DMS53 treated with DMSO at 0.1 percent for 48 hours (cell line): Measurements from ENCODE around the gene TRDMT1.
"Not testable (repeated sequence)": the region's sequence is repeated elsewhere in the genome, so short reads cannot be mapped to it uniquely, and the experiment has no call there.

ENCODE experiments used
- DNase-seq: peaks from one replicate; lab custom pipeline; 2025; ENCODE audit not compliant: unreplicated experiment; lab: John Stamatoyannopoulos, UW

TRDMT1 gene

DNA sequence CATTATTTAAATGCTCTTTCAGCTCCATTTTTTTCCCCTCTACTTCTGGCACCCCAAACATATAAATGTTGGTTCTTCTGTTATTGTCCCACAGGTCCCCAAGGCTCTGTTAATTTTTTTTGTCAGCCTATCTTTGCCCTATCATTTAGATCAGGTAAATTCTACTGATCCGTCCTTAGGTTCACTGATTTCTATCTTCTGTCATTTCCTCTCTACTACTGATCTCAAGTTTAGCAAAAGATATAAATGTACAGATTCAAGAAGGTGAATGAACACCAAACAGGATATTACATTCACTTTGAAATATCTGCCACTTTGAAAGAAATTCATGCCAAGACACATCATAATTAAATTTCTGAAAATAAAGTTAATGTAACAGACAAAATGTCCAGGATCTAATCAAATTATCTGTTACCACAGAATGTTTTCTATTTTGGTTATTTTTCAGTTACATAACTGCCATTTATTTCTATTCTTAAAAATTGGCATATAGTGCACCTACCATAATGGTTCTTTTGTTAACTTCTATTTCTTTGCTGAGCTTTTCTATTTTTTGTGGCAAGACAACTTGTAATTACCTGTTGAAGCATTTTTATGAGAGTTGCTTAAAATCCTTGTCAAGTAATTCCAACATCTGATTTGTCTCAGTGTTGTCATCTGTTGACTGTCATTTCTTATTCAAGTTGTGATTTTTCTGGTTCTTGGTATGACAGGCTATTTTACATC lies 59.8 kb downstream of the TRDMT1 start:
- DNase-seq: no peak

DNA sequence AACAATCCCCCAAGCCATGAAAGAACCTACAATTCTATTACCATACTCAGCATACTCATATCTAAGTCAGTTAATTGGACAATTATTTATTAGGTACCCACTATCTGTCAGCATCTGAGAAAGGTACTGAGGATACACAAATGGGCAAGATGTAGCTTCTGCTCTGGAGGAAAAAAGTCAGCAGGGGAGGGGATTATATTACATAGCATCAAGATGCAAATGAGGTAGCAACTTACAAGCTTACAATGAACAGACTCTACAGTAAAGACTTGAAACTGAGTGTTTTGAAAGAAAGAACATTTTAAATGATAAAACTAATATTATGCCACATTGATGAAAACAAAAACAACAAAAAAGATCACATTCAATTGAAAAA lies 61.1 kb downstream of the TRDMT1 start:
- DNase-seq: no peak

DNA sequence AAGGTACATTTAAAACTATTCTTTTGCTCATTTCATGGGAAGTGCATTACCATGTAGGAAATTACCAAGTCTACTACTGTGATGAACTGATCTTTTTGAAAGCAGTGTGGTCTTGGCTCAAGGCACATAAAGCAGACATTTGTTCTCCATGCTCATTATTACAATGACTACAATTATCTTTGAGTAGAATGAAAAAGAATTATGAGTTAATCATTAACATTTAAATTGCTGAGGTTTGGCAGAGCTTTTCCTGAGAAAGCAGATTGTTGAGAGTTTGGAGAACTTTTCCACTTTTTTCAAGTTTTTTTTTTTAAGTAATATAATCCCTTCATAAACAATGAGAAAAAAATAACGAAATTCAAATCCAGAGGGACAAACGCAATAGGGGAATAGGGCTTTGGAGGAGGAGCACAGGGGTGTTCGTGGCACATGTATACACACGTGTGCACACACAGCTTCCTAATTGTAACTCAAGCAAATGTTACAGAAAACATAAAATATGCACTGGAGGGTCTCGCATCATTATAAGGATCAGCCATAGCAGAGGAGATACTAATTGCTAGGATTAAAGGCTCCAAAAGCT lies 62.9 kb downstream of the TRDMT1 start:
- DNase-seq: no peak

DNA sequence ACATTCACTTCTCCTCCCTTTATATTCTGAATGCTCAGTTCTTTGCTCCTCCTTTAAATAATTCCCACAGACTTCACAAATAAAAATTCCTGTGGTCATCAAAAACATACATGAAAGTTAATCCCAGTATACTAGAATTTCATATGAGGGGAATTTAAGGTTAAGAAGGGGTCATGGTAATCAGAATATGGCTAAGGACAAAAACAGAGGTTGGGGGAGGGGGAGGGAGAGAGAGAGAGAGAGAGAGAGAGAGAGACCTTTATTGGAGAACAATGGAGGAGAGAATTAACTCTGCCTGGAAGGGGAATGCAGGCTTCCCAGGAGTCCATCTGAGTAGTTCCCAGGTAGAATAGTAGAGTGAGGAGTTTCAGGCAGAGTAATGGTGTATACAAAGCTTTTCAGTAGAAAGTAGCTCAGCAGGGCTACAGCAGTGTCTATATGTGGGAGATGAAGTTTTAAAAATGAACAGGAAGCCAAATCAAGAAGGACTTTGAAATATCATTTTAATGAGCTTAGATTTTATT lies 66.7 kb downstream of the TRDMT1 start:
- DNase-seq: no peak

DNA sequence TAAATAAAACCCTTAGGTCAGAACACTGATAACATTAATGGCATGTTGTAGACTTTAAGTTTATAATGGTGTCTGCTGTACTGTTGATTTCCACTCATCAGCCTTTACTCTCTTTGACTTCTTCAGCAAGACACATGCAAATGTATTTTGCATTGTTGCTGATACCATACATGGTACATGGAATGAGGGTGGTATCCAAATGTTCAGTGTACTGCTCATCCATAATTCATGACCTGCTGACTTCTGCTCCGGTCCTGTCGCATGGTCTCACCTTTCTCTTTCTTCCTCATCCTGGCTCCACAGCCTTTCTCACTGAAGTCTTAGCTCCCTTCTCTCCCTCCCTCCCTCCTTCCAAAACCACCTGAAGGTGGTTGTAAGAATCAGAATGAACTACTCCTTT lies 67.2 kb downstream of the TRDMT1 start:
- no peak for DNase-seq

DNA sequence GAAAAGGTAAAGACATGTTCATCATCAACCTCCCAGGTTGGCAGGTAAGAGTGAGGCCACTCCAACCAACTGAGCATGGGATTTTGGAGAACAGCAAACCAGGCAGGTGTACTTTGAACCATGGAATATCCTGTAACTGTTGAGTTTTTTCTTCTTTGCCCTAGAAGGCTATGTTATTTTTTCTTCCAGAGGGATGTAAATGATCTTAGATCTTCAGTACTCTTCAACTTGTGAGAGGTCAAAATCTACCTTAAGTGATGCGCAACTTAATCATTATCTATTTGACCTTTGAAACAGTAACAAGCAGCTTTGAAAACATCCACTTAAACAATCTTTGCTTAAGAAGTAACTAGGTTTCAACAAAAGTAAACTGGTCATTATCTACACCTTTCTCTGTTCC lies 71.7 kb downstream of the TRDMT1 start, which contains the start of gene CUBN:
Gene CUBN (minus strand): TSS at position 71 of the 400 bp plus-strand sequence. CDS start 46 bp downstream, at position 25.
- no peak for DNase-seq

DNA sequence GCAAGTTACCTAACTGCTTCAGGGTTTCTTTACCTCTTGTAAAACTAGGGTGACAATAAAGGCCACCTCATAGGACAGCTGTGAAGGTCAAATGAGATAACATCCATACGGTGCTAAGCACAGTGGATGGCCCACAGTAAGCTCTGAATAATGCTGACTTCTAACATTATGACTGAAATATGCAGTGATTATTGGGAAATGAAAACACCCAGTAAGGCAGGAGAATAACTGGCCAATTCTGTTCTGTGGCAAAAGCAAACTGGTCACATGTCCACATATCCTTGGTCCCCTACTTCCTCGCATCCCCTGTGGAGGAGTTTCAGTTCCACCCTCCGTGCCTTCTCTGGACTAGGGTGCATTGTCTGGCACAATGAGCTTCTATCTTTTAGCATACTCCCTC lies 73.2 kb downstream of the TRDMT1 start:
- DNase-seq: no peak

DNA sequence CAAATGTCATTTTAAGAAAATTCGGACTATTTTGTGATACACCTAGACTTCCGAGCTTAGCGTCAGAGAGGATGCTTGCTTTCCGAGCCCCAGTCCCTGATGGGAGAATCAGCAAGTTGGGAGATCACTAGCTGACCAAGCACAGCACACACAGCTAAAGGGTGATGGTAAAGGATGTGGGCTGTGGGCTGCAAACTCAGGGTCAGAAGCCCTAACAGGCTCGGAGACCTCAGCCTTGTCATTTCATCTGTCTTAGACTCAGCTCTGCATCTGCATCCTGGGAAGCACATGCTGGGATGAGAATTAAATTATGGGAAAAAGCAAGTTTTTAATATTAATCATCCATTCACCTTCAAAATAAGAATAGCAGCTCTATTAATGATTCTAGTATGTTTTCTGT lies 75.1 kb downstream of the TRDMT1 start:
- no peak for DNase-seq

DNA sequence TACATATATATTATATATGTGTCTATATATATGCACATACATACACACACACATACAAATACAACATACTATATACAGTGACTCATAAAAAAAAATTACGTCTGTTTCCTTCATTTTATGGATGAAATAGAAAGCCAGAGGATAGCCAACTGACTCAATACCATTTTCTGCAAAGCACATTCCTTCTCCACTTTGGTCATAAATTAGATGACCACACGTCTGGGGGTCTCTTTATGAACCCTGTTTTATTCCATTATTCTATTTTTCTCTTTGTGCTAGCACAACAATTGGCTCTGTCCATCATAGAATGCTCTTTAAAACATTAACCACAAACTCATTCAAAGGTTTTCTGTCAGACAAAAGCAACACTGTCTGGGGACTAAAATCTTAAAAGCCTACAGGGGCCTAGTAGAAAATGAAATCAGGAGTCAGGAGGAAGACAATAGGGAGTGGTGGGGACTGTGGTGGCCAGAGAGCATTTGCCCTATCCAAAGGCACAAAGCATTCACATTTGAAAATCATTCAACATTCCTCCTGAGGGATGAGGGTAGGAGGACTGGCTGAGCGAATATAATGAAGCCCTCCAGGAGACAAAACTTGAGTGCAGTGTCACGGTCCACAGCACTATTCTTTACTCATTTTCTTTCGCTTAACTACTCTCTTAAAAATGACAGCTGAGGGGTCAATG lies 76.1 kb downstream of the TRDMT1 start:
- no peak for DNase-seq

DNA sequence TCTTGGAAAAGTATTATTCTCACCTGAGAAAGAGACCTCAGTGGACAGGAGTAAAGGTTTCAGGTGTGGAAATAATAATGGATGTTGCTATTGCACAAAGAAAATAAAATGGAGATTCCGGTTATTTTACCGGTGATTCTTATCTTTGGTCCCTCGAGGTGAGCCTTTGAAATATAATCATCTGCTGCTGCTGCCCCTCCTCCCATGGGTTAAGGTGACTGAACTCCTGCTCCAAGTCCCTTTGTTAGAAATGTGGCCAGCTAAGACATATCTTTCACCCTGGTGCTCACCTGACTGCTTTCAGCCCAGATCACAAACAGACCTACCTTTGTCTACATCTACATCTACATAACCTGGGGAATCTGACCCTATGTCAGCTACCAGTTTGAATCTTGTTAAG lies 77.5 kb downstream of the TRDMT1 start:
- no peak for DNase-seq

DNA sequence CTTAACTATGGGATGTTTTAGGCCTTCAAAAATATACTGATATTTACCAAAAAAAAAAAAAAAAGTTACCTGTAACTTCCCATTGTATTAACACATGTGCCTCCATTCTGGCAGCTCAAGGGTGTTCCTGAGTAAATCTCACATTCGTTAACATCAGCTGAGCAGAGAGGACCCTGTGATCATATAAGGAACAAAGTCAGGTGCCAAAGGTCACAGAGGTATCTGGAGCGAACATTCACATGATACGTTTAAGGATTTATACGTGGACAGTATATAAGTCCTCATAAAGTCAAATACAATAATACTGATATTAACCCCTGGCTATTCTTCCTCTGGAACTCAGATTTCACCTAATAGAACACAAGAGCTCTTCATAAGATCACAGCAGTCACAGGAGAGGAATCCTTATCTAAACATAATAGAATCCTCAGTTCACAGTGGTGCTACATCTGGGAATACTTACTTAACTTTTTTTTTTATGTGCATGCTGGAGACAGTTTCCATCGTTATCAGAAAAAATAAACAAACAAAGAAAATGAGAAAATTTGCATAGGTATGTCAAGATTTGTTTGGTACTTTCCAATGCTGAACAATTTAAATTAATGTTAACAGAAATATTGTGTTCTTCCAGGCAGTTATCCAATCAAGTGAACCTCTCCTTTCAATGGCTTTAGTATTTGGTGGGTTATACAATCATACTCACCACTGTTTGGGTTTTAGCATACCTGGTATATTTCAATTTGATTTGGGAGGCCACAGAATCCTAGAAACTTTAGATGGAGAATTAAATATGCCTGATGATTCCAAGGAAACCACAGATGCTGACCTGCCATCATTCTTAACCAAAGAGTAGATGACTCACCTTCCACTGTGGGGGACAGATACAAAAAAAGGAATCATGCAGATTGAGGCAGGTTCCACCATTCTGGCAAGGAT lies 78.5 kb downstream of the TRDMT1 start:
- DNase-seq: no peak

DNA sequence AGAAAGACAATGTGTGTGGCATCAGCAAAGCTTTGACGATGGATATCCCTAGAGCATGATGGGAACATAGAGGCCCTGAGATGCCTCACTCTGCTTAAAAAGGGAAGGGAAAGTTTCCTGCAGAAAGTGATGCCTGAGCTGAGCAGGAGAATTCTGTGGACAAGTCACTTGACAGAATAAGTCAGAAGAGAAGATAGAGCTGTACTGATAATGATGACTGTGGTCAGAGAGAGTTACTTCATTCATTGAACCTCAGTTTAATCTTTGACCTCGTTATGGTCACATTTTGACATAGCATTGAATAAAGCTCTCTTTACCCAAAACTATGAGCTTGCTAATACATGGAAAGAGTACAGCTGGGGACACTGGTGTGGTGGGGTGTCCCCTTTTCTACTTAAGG lies 79.4 kb downstream of the TRDMT1 start:
- DNase-seq: no peak

DNA sequence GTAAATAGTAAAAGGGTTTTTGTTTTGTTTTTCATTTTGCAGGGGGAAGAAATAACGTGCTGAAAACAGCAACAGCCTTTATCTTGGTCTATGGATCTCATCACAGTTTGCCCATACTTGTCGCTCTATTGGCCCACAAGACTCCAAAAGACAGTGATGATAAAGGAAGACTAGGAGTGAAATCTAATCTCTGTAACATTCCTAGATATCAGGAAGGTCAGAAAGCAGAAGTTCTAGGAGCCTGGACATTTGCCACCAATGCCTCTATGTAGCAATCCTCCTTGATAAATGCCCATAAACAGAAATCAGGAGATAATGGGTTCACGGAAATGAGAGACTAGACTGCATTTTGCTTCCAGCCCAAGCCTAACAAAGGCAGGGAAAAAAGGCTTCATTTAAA lies 80.8 kb downstream of the TRDMT1 start:
- no peak for DNase-seq

DNA sequence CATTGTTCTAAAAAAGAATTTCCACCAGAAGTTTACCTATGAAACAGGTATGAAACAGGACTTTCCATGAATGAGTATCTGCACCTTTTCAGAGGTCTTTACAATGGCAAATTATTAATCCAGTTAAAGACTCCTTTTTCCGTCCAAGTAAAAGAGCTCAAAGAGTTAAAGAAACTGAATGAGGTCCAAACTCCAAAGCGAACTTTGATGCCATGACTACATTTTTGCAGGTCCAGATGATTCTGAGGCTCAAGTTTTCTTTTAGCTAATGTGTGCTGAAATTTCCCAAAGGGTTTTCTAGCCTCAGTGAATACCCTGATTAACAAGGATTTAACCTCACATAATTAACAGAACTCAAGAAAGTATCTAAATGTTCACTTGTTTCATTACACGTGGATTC lies 81.6 kb downstream of the TRDMT1 start:
- no peak for DNase-seq

DNA sequence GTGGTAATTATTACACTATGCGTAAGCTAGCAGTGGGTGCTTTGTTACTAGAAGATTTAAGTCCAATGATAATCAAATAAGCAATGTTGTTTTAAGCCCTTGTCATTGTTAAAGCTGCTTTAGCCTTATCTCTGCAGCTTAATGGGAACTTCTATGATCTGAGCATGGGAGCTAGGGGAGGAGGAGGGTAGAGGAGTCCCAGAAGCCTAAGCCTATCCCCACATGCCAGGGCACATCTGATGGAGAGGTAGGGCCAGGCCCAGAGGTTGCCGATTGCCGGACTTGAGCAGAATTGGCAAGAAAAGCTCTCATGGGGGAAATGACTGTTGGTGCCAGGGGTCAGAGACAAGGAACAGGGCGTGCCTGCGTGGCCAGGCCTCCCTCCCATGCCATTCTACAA lies 85.3 kb downstream of the TRDMT1 start:
- DNase-seq: no peak

DNA sequence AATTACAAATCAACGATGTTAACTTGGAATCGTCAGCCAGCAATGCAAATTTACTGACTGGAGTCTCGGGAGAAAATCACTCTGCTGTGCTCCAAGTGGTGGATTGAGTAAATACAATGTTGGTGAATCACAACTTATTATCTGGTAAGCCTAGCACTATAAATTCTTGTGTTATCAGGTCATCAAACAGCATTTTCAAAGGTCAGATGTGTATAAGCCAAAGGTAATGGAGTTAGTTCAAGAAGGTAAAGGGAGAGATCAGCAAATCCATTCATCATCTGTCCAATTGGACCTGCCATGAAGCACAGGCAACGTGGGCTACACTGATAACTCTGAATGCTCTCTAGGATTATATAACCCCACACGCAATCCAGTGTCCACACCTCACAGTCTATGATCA lies 85.8 kb downstream of the TRDMT1 start:
- DNase-seq: no peak

DNA sequence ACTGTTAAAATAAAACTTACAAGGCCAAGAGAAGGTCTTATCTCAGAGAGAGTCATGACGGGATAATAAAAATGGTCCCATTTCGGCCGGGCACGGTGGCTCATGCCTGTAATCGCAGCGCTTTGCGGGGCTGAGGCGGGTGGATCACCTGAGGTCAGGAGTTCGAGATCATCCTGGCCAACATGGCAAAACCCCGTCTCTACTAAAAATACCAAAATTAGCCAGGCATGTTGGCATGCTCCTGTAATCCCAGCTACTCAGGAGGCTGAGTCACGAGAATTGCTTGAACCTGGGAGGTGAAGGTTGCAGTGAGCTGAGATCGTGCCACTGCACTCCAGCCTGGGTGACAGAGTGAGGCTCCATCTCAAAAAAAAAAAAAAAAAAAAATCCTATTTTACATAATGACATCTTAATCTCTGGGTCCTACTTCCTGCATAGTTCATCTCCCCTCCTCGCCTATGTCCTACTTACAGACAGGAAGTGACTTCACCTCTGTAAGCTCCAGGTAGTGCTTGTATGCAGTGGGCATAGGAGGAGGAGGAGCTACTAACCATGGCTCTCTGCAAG lies 86.5 kb downstream of the TRDMT1 start:
- not testable (repeated sequence) for DNase-seq

DNA sequence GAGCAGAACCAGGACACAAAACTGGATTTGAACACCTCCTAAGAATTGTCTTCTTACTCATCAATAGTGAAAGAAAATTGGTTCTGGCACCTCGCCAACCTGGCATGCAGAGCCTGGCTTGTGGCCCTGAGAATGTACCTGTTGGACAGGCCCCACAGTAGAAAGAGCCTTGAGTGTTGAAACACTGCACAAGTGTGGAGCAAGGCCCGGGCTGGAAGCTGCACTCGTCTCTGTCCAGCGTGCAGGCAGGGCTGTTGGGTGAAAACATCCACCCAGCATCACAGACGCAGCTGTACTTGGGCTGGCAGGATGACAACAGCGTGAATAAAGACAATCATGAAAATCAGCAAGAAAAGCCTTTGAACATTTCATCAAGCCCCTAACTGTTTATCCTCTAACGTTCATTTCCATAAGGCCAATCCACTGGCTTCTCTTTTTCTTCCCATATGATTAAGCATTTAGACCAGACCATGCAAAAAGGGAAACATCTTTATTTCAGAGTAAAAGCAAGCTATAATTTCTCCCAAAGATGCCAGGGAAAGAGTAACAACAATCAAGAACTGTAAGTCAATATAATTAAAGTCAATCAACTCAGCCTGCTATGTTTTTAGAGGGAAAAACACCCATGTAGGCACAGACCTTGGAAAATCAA lies 87.5 kb downstream of the TRDMT1 start:
- no peak for DNase-seq

DNA sequence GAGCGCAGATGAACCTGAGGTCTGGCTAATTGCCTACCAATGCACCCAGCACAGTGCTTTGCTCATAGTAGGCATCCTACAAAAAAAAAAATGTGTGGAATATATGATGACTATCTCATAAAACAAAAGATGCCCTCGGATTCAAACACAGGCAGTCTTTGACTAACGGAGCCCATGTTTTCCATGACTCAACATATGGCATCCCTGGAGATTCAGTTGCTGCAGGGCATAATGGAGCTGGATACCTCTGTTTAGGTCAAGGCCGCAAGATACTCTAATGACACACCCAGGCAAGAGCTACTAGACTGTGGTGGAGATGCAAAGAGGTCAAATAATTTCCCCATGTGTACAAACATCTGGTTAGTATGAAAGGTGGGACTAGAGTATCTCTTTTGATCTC lies 88.1 kb downstream of the TRDMT1 start:
- no peak for DNase-seq

DNA sequence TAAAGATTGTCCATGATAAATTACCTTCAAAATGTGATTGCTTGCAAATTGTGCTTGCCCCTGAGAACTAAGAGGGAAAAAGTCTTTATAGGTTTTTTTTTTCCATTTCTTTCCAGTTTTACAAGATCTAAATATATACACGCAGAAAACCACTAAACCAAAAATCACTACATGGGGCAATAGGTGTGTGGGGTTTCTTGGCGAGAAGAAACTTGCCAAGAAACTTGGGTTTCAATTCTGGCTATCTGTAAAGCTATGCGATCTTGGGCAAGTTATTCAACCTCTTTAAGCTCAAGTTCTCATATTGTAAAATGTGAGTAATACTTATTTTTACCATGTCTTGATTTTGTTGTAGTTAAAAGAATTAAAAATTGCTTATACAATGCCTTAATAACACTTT lies 88.9 kb downstream of the TRDMT1 start:
- no peak for DNase-seq
